Measurements from ENCODE around the gene THSD4. TPM values are rescaled to one million over a fixed set of nuclear protein-coding genes. Genes with fewer than 3 reads are reported as not detected.

THSD4 gene
- total RNA-seq, 4 donors from 2014 or later, result 10.7 to 59.5 (median 49.0) TPM

- H3K36me3 ChIP-seq, result no peaks in the 10 kb centered on the region
- TF ChIP-seq POLR2A (IDR thresholded peaks at IDR 0.05) (no peak), CTCF (IDR thresholded peaks at IDR 0.05) (no peak)
- DNase-seq, result no peak
- H3K27ac ChIP-seq, result no peak overlapping the region
- H3K9me3 ChIP-seq, result no peaks in the 10 kb centered on the region
- no peaks in the 10 kb centered on the region for H3K27me3 ChIP-seq
- no peak overlapping the region for H3K4me3 ChIP-seq
- H3K4me1 ChIP-seq, result no peaks in the 10 kb centered on the region
Observed at GRCh38 chr15:71424765-71425164, 309.5 kb downstream of the THSD4 start.

- Histone ChIP-seq H3K4me3 (no peak overlapping the region), H3K27me3 (no peaks in the 10 kb centered on the region), H3K27ac (no peak overlapping the region), H3K4me1 (no peaks in the 10 kb centered on the region), H3K9me3 (no peaks in the 10 kb centered on the region), H3K36me3 (no peaks in the 10 kb centered on the region)
- DNase-seq, result no peak
- TF ChIP-seq CTCF (IDR thresholded peaks at IDR 0.05), result no peak
- no peak for TF ChIP-seq POLR2A (IDR thresholded peaks at IDR 0.05)
Observed at GRCh38 chr15:71425388-71425787, 310.1 kb downstream of the THSD4 start.

- Histone ChIP-seq H3K9me3 (no peaks in the 10 kb centered on the region), H3K4me1 (no peaks in the 10 kb centered on the region), H3K27me3 (no peaks in the 10 kb centered on the region), H3K36me3 (no peaks in the 10 kb centered on the region), H3K4me3 (no peak overlapping the region), H3K27ac (no peak overlapping the region)
- DNase-seq, result no peak
- TF ChIP-seq CTCF (IDR thresholded peaks at IDR 0.05) (no peak), POLR2A (IDR thresholded peaks at IDR 0.05) (no peak)
Observed at GRCh38 chr15:71426792-71427191, 311.5 kb downstream of the THSD4 start.

GRCh38 chr15:71430782-71431181, 315.5 kb downstream of the THSD4 start:
- Histone ChIP-seq H3K27me3 (no peaks in the 10 kb centered on the region), H3K4me1 (no peaks in the 10 kb centered on the region), H3K9me3 (no peaks in the 10 kb centered on the region), H3K27ac (no peak overlapping the region), H3K36me3 (no peaks in the 10 kb centered on the region), H3K4me3 (no peak overlapping the region)
- DNase-seq, result no peak
- TF ChIP-seq CTCF (IDR thresholded peaks at IDR 0.05), result no peak
- no peak for TF ChIP-seq POLR2A (IDR thresholded peaks at IDR 0.05)

GRCh38 chr15:71431343-71432336, 316.4 kb downstream of the THSD4 start:
- TF ChIP-seq POLR2A (IDR thresholded peaks at IDR 0.05), result no peak
- no peak for TF ChIP-seq CTCF (IDR thresholded peaks at IDR 0.05)
- Histone ChIP-seq H3K4me1 (no peaks in the 10 kb centered on the region), H3K27ac (no peak overlapping the region), H3K27me3 (no peaks in the 10 kb centered on the region), H3K9me3 (no peaks in the 10 kb centered on the region), H3K36me3 (no peaks in the 10 kb centered on the region), H3K4me3 (no peak overlapping the region)
- DNase-seq, result no peak
